Fibroblast of pulmonary artery (primary cell): ENCODE data around the gene INTS1.

ENCODE experiments used
- DNase-seq: peaks from one replicate; pipeline ENCODE4 v3.0.0-alpha.2; 2010; ENCODE audit warnings: low read depth
- H3K4me3 ChIP-seq: replicated peaks from 2 replicates; pipeline ENCODE4 v1.5.1; 2011; ENCODE audit warnings: low read depth, mild to moderate bottlenecking, control low read depth, low read length, moderate library complexity
- CTCF ChIP-seq: IDR thresholded peaks from 2 replicates; pipeline ENCODE4 v1.5.1; 2011; ENCODE audit warnings: mild to moderate bottlenecking, control low read depth, low read length, inconsistent platforms; ENCODE audit errors: missing control alignments

The INTS1 gene

GRCh38 chr7:1512781-1513656, 8.8 kb upstream of the INTS1 start:
- H3K4me3 ChIP-seq, result no peak overlapping the region

GRCh38 chr7:1511444-1512422, 7.5 kb upstream of the INTS1 start:
- no peak for DNase-seq
- no peak for TF ChIP-seq CTCF
- H3K4me3 ChIP-seq, result no peak overlapping the region

More at GRCh38 chr7:1512781-1513656, 8.8 kb upstream of the INTS1 start:
- TF ChIP-seq CTCF, result no peak
- peak; percentile 63 for DNase-seq

GRCh38 chr7:1510780-1511154, 6.6 kb upstream of the INTS1 start:
- no peak overlapping the region for H3K4me3 ChIP-seq
- no peak for DNase-seq
- no peak for TF ChIP-seq CTCF

GRCh38 chr7:1509226-1509625, 5.0 kb upstream of the INTS1 start:
- no peak for TF ChIP-seq CTCF
- DNase-seq, result no peak
- H3K4me3 ChIP-seq, result no peak overlapping the region

GRCh38 chr7:1508277-1508758, 4.1 kb upstream of the INTS1 start:
- no peak for TF ChIP-seq CTCF
- H3K4me3 ChIP-seq, result no peak overlapping the region
- DNase-seq, result no peak

GRCh38 chr7:1505731-1506550, 1.8 kb upstream of the INTS1 start:
- no peak for TF ChIP-seq CTCF
- no peak for DNase-seq
- no peak overlapping the region for H3K4me3 ChIP-seq
